ENCODE measurements around the gene TMEM98. TPM values are rescaled to one million over a fixed set of nuclear protein-coding genes. Genes with fewer than 3 reads are reported as not detected.

Gene TMEM98
- total and polyA plus RNA-seq, 2 of the 8 experiments (the other 6 are each of a cell fraction or from before 2014, with no cell fraction given): 86.1 to 232 TPM

GRCh38 chr17:32953045-32953444 is 25.1 kb downstream of the TMEM98 start:
- Histone ChIP-seq H3K4me3 (ENCODE audit: extremely low read depth in 1 of 4, insufficient read depth in 2 of 4, low read depth in 3 of 4, low read length in 4 of 4) (no peak overlapping the region), H3K27ac (ENCODE audit: low read depth, low read length) (no peak overlapping the region), H2BK5ac (ENCODE audit: low read depth, low read length) (no peak overlapping the region), H3K14ac (ENCODE audit: insufficient read length) (no peak overlapping the region), H4K8ac (ENCODE audit: extremely low read depth, insufficient read depth, low read length) (no peak overlapping the region), H3K23ac (ENCODE audit: insufficient read length) (no peak overlapping the region), H2BK12ac (ENCODE audit: low read depth, low read length) (no peak overlapping the region), H3K4me1 (replicated peaks in 1 of 4; ENCODE audit: control insufficient read depth in 3 of 4, insufficient read depth in 4 of 4, low read length in 3 of 4) (no peaks in the 10 kb centered on the region), H3K79me2 (ENCODE audit: control insufficient read depth in 1 of 2, insufficient read depth in 2 of 2, low read length in 2 of 2) (no peaks in the 10 kb centered on the region), H4K20me1 (replicated peaks in 1 of 2; ENCODE audit: control insufficient read depth in 1 of 2, insufficient read depth in 2 of 2, low read length in 2 of 2) (no peaks in the 10 kb centered on the region), H4K5ac (ENCODE audit: insufficient read length, low read depth, low read length) (no peak overlapping the region), H3K23me2 (ENCODE audit: low read depth, low read length) (no peaks in the 10 kb centered on the region), H3K27me3 (replicated peaks in 1 of 4; ENCODE audit: control insufficient read depth in 3 of 4, extremely low read depth in 1 of 4, insufficient read depth in 3 of 4, low read length in 3 of 4) (no peaks in the 10 kb centered on the region), H3K18ac (ENCODE audit: extremely low read depth, low read length) (no peak overlapping the region), H2BK120ac (replicated peaks; ENCODE audit: low read depth, low read length) (no peak overlapping the region), H3K36me3 (ENCODE audit: control insufficient read depth in 2 of 4, insufficient read depth in 4 of 4, low read length in 3 of 4) (no peaks in the 10 kb centered on the region), H3K79me1 (ENCODE audit: low read depth, low read length) (no peaks in the 10 kb centered on the region), H3K9me3 (ENCODE audit: insufficient read depth in 2 of 2, low read depth in 1 of 2, low read length in 1 of 2) (no peaks in the 10 kb centered on the region), H2BK15ac (ENCODE audit: low read length) (no peak overlapping the region), H2AK5ac (ENCODE audit: low read depth, low read length) (no peak overlapping the region), H2AFZ (ENCODE audit: low read length) (no peak overlapping the region), H2BK20ac (ENCODE audit: low read length) (no peak overlapping the region), H3K9ac (replicated peaks in 1 of 4; ENCODE audit: extremely low read depth in 1 of 4, low read depth in 3 of 4, low read length in 3 of 4) (no peak overlapping the region), H3K4me2 (ENCODE audit: insufficient read depth in 1 of 2, low read depth in 2 of 2, low read length in 2 of 2) (no peak overlapping the region), H3K56ac (replicated peaks; ENCODE audit: insufficient read length, low read depth, low read length) (no peak overlapping the region), H4K91ac (replicated peaks; ENCODE audit: insufficient read length, low read length) (no peak overlapping the region), H3K4ac (replicated peaks; ENCODE audit: insufficient read length, low read depth, low read length) (no peak overlapping the region)
- no peak for FAIRE-seq
- ChIA-PET CTCF (ENCODE audit: partially characterized antibody) (interaction anchor here (1.8 to 6.9 kb wide), 2 partner anchors 11 to 16 kb away, joined by 7 to 61 read pairs; no protein-coding TSS in a partner anchor), POLR2A (ENCODE audit: partially characterized antibody) (no interaction called here)
- no peak for DNase-seq (ENCODE audit: low read depth in 1 of 2, low spot score in 2 of 2)
- TF ChIP-seq SP4 (IDR thresholded peaks at IDR 0.05; ENCODE audit: low read length) (no peak), ATF3 (IDR thresholded peaks at IDR 0.05; ENCODE audit: insufficient read depth, low read depth, low read length) (no peak), RBBP5 (IDR thresholded peaks at IDR 0.05; ENCODE audit: borderline replicate concordance, low read depth, low read length) (no peak), SIRT6 (IDR thresholded peaks at IDR 0.05; ENCODE audit: low read length) (no peak), BACH1 (IDR thresholded peaks at IDR 0.05; ENCODE audit: low read length) (no peak), ZNF274 (IDR thresholded peaks at IDR 0.05; ENCODE audit: borderline replicate concordance, extremely low read depth, low read length) (no peak), JUND (IDR thresholded peaks at IDR 0.05; ENCODE audit: low read length) (no peak)
